Pericardium fibroblast (primary cell): Measurements from ENCODE around the gene PNMA3. TPM values are rescaled to one million over a fixed set of nuclear protein-coding genes. Genes with fewer than 3 reads are reported as not detected.

ENCODE experiments used
- total RNA-seq: library from RNA; depleted of rRNA; stranded (reverse); fragments of >200 nt; gene quantifications from 2 replicates; pipeline ENCODE4 v1.2.3, GENCODE V29; 2015

Gene PNMA3
- total RNA-seq, result not detected in 2 replicates

GRCh38 chrX:153055871-153056749, at the start of gene PNMA3:
PNMA3 (plus strand) TSS chrX:153056470; CDS start chrX:153057056, 586 bp downstream.

GRCh38 chrX:153071909-153072583, 15.8 kb downstream of the PNMA3 start, which contains the start of gene PNMA6A:
PNMA6A (plus strand) TSS chrX:153072454; CDS start chrX:153073063, 609 bp downstream.

Other genes with a start within 250 kb of the PNMA3 start
- 27.1 and 36.5 TPM in 2 replicates for gene CETN2, start 225.7 kb upstream of the PNMA3 start, total RNA-seq
- 21.7 and 25.9 TPM in 2 replicates for gene NSDHL, start 225.4 kb upstream of the PNMA3 start, total RNA-seq
- 4.6 and 5.0 TPM in 2 replicates for gene ZNF185, start 158.4 kb upstream of the PNMA3 start, total RNA-seq
- not detected in 2 replicates for gene PNMA5, start 62.4 kb upstream of the PNMA3 start, total RNA-seq
- 2.0 and 4.6 TPM in 2 replicates for gene PNMA6A, start 16.0 kb downstream of the PNMA3 start, total RNA-seq
- gene MAGEA1, start 122.8 kb downstream of the PNMA3 start, total RNA-seq, result not detected in 2 replicates